ENCODE results near the gene TYMP.
A peak's percentile ranks its signal among the peaks of the same experiment; 100 is the strongest.

The TYMP gene

DNA sequence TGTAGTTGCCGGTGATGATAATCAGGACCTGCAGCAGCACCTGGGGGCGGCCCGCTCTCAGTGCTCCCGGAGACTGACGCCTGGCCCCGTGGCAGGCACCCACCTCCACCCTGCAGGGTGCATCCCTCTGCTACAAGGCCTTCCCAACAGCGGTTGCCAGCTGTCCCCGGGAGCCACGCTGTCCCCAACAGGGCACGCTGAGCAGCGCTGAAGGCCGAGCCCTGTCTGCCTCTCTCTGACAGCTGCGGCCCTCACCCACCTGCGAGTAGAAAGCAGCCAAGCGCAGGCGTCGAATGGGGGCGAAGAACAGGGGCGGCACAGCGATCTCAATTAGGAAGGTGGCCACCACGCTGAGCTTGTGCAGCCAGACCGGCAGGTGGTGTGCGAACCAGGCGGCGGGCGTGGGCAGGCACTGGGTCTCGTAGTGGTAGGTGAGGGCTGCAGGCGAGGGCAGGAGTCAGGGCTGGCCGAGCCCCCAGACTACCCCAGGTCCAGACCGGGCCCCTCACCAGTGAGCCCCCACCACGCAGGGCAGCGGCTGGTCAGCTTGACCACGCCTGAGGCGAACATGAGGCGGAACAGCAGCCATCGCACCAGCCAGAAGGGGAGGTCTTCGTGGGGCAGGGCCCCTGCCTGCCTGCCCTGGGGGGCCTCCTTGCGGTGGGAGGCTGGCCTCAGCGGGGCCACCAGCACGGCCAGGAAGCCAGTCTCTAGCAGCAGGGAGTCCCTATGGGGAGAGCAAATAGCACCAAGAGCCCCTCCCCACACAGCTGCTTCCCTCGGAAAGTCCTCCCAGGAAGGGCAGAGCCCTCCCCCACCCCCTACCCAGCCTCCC is 23.8 kb downstream of the TYMP start:
- Histone ChIP-seq H3K4me2 (ENCODE audit: low read length) (peak overlapping the region; percentile 98), H3K9me3 (ENCODE audit: low read length) (no peaks in the 10 kb centered on the region), H3K9ac (ENCODE audit: low read length) (peak overlapping the region; percentile 94), H2AFZ (ENCODE audit: low read length) (no peak overlapping the region), H3K36me3 (ENCODE audit: insufficient read depth, low read length) (peaks cover 22% of the 10 kb centered on the region), H3F3A (ENCODE audit: insufficient read depth, low read length) (no peaks in the 10 kb centered on the region), H3K4me1 (ENCODE audit: insufficient read depth, low read length, severe bottlenecking) (peaks cover 26% of the 10 kb centered on the region), H3K27me3 (ENCODE audit: insufficient read depth, low read length) (no peaks in the 10 kb centered on the region), H3K79me2 (ENCODE audit: insufficient read depth, low read length) (peaks cover 24% of the 10 kb centered on the region), H4K20me1 (ENCODE audit: insufficient read depth, low read length) (no peaks in the 10 kb centered on the region), H3K9me2 (ENCODE audit: low read depth, low read length) (no peaks in the 10 kb centered on the region), H3K27ac (ENCODE audit: low read depth, low read length, poor library complexity, severe bottlenecking) (no peak overlapping the region), H3K4me3 (ENCODE audit: low read depth, low read length, poor library complexity, severe bottlenecking) (peak overlapping the region; percentile 96)
- TF ChIP-seq, protein P1, sequence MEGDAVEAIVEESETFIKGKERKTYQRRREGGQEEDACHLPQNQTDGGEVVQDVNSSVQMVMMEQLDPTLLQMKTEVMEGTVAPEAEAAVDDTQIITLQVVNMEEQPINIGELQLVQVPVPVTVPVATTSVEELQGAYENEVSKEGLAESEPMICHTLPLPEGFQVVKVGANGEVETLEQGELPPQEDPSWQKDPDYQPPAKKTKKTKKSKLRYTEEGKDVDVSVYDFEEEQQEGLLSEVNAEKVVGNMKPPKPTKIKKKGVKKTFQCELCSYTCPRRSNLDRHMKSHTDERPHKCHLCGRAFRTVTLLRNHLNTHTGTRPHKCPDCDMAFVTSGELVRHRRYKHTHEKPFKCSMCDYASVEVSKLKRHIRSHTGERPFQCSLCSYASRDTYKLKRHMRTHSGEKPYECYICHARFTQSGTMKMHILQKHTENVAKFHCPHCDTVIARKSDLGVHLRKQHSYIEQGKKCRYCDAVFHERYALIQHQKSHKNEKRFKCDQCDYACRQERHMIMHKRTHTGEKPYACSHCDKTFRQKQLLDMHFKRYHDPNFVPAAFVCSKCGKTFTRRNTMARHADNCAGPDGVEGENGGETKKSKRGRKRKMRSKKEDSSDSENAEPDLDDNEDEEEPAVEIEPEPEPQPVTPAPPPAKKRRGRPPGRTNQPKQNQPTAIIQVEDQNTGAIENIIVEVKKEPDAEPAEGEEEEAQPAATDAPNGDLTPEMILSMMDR (IDR thresholded peaks at IDR 0.05; ENCODE audit: low read length) = no peak
- TF ChIP-seq EZH2 (IDR thresholded peaks at IDR 0.05; ENCODE audit: borderline replicate concordance, low read length) = no peak

DNA sequence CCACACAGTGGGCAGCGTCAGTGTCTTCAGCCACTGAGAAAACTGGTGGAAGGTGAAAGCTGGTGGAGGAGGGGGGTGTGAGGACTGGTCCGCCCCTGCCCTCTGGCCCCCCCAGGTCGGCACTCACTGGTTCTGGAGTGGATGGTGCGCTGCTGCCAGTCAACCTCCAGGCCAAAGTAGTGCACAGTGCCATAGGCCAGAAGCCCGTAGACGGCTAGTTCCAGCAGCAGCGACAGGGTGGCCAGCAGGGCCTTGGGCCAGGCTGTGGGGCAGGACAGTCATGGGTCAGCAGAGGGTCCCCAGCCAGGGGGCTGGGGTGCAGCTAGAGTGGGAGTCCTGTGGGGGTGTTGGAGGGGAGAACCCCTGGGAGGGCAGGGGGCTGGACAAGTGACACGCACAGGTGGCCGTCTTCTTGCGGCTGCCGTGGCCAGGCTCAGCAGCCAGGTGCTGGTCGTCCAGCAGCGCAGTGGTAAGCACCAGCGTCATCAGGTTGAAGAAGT is 24.5 kb downstream of the TYMP start:
- Histone ChIP-seq H3F3A (ENCODE audit: insufficient read depth, low read length) (no peaks in the 10 kb centered on the region), H3K79me2 (ENCODE audit: insufficient read depth, low read length) (peaks cover 19% of the 10 kb centered on the region), H3K27ac (ENCODE audit: low read depth, low read length, poor library complexity, severe bottlenecking) (no peak overlapping the region), H4K20me1 (ENCODE audit: insufficient read depth, low read length) (no peaks in the 10 kb centered on the region), H3K4me1 (ENCODE audit: insufficient read depth, low read length, severe bottlenecking) (peaks cover 23% of the 10 kb centered on the region), H3K9me2 (ENCODE audit: low read depth, low read length) (no peaks in the 10 kb centered on the region), H3K4me2 (ENCODE audit: low read length) (no peak overlapping the region), H3K36me3 (ENCODE audit: insufficient read depth, low read length) (peaks cover 18% of the 10 kb centered on the region), H3K9me3 (ENCODE audit: low read length) (no peaks in the 10 kb centered on the region), H3K4me3 (ENCODE audit: low read depth, low read length, poor library complexity, severe bottlenecking) (no peak overlapping the region), H3K9ac (ENCODE audit: low read length) (no peak overlapping the region), H2AFZ (ENCODE audit: low read length) (no peak overlapping the region), H3K27me3 (ENCODE audit: insufficient read depth, low read length) (no peaks in the 10 kb centered on the region)
- TF ChIP-seq, protein P1 (IDR thresholded peaks at IDR 0.05; ENCODE audit: low read length) = no peak
- TF ChIP-seq EZH2 (IDR thresholded peaks at IDR 0.05; ENCODE audit: borderline replicate concordance, low read length) = no peak

DNA sequence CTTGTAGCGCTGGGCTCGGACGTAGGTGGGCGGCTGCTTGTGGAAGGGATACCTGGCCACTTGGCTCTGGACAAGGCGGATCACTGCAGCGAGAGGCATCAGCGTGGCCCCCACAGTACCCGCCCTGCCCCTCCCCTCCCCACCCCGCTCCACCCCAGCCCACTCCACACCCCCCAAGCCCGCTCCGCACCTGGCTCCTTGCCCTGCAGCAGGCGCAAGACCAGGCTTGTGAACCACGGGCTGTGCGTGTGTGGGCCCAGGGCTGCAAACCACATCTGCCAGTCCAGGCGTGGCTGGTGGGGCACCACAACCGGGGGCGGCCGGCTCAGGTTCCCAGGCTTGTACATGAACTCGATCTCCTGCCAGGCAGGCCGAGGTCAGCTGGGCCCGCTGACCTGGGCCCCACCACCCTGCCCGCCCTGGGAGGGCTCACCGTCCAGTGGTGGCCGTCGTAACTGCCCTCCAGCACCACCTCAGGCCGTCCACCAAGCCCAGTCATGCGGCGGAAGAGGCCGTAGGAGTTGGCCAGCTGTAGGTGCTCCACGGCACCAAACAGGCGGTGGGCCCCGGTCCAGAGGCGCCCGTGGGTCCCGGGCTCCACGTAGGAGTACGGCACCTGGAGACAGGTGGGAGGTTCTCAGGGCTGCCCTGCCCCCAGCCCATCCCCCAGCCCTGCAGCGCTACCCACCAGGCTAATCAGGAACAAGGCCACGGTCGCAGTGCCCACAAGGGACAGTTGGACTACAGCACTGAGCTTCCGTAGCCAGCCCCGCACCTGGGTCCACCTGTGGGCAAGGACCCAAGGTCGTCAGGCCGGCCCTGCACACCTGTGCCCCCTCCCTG is 25.2 kb downstream of the TYMP start:
- H3K9ac ChIP-seq (ENCODE audit: low read length) = no peak overlapping the region

More for the DNA sequence above, 25.2 kb downstream of the TYMP start:
- Histone ChIP-seq H3K36me3 (ENCODE audit: insufficient read depth, low read length) (peaks cover 15% of the 10 kb centered on the region), H3K4me1 (ENCODE audit: insufficient read depth, low read length, severe bottlenecking) (peaks cover 16% of the 10 kb centered on the region), H3K79me2 (ENCODE audit: insufficient read depth, low read length) (peaks cover 12% of the 10 kb centered on the region), H3K27me3 (ENCODE audit: insufficient read depth, low read length) (no peaks in the 10 kb centered on the region), H3K4me2 (ENCODE audit: low read length) (no peak overlapping the region), H3K4me3 (ENCODE audit: low read depth, low read length, poor library complexity, severe bottlenecking) (no peak overlapping the region), H2AFZ (ENCODE audit: low read length) (no peak overlapping the region), H3K9me2 (ENCODE audit: low read depth, low read length) (no peaks in the 10 kb centered on the region), H3K9me3 (ENCODE audit: low read length) (no peaks in the 10 kb centered on the region), H3F3A (ENCODE audit: insufficient read depth, low read length) (no peaks in the 10 kb centered on the region), H3K27ac (ENCODE audit: low read depth, low read length, poor library complexity, severe bottlenecking) (no peak overlapping the region), H4K20me1 (ENCODE audit: insufficient read depth, low read length) (no peaks in the 10 kb centered on the region)
- TF ChIP-seq, protein P1 (IDR thresholded peaks at IDR 0.05; ENCODE audit: low read length) = no peak
- no peak for TF ChIP-seq EZH2 (IDR thresholded peaks at IDR 0.05; ENCODE audit: borderline replicate concordance, low read length)

All from OCI-LY1 (cell line).